Omental fat pad (tissue), 4 donors: ENCODE measurements around the gene TRPV2. TPM values are rescaled to one million over a fixed set of nuclear protein-coding genes. Genes with fewer than 3 reads are reported as not detected.

ENCODE experiments used
- ATAC-seq: fragments of 150-250 bp; one replicate; pipeline ENCODE4 v1.9.1; 2016; ENCODE audit warnings: mild to moderate bottlenecking, moderate library complexity; ENCODE audit not compliant: low FRiP score
- DNase-seq: peaks from one replicate; pipeline ENCODE4 v3.0.0-alpha.2; 2019; ENCODE audit warnings: low spot score
- total RNA-seq, 4 donors: library from RNA; depleted of rRNA; stranded (reverse); fragments of >200 nt; gene quantifications; one replicate each; pipeline ENCODE4 v1.1.0, GENCODE V29; 2016
- TF ChIP-seq, protein P1 (sequence below), 3 donors: fragments of 450-650 bp; IDR thresholded peaks; one replicate each; pipeline ENCODE4 v1.5.1; 2016 to 2017; ENCODE audit warnings: antibody characterized with exemption in 3 of 3, mild to moderate bottlenecking in 3 of 3, moderate library complexity in 2 of 3

Gene TRPV2
- total RNA-seq, 4 donors from 2014 or later, result 12.1 to 47.6 (median 28.9) TPM

DNA sequence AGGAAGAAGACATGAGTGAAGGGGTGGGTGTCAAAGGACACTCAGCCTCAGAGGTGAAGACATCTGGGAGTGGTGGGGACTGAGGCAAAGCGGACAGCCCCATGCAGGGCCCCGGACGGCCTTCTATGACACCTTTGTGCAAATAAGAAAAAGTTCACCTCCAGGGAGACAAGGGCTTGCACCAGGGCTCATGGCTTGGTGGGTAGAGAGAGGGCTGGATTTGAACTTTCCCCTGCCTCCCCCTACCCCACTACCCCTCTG is 46.2 kb downstream of the TRPV2 start:
- no peak for DNase-seq
- no peak for ATAC-seq
- TF ChIP-seq, protein P1, sequence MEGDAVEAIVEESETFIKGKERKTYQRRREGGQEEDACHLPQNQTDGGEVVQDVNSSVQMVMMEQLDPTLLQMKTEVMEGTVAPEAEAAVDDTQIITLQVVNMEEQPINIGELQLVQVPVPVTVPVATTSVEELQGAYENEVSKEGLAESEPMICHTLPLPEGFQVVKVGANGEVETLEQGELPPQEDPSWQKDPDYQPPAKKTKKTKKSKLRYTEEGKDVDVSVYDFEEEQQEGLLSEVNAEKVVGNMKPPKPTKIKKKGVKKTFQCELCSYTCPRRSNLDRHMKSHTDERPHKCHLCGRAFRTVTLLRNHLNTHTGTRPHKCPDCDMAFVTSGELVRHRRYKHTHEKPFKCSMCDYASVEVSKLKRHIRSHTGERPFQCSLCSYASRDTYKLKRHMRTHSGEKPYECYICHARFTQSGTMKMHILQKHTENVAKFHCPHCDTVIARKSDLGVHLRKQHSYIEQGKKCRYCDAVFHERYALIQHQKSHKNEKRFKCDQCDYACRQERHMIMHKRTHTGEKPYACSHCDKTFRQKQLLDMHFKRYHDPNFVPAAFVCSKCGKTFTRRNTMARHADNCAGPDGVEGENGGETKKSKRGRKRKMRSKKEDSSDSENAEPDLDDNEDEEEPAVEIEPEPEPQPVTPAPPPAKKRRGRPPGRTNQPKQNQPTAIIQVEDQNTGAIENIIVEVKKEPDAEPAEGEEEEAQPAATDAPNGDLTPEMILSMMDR (IDR thresholded peaks at IDR 0.05), result no peak

DNA sequence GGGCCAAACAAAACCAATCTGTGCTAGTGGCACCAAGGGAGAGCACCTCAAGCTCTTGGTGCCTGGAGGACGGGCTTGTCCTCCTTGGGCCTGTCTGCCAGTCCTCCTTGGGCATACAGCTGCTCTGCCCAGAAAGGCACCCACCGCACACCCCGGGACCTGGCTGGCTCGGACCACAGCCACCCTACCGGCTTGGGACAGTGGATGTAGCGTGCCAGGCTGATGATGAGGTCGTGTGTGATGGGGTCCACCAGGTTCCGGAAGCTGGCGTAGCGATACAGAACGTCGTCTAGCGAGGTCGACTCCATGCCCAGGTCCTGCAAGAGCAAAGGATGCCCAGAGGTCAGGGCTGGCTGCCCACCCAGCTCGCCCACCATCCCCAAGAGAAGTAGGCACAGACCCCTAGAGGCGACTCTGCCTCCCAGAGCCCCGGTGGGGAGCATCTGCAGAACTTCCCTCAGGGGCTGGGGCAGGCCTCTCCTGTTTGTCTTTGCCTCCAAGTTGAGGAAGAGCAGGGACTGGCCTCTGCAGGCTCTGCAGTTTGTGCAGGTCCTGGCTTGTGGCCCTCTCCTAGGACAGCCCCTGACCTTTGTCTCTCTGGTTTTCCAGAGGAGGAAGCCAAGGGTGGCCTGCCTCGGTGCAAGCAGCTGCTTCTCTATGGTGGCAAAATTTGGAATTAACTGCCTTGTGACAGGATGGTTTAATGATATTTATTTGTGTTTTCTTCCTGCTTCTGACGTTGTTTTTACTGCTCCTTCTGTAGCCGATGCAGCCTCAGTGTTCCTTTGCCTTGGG is 46.9 kb downstream of the TRPV2 start:
- ATAC-seq (no peak), DNase-seq (no peak)
- TF ChIP-seq, protein P1 (IDR thresholded peaks at IDR 0.05), result no peak

DNA sequence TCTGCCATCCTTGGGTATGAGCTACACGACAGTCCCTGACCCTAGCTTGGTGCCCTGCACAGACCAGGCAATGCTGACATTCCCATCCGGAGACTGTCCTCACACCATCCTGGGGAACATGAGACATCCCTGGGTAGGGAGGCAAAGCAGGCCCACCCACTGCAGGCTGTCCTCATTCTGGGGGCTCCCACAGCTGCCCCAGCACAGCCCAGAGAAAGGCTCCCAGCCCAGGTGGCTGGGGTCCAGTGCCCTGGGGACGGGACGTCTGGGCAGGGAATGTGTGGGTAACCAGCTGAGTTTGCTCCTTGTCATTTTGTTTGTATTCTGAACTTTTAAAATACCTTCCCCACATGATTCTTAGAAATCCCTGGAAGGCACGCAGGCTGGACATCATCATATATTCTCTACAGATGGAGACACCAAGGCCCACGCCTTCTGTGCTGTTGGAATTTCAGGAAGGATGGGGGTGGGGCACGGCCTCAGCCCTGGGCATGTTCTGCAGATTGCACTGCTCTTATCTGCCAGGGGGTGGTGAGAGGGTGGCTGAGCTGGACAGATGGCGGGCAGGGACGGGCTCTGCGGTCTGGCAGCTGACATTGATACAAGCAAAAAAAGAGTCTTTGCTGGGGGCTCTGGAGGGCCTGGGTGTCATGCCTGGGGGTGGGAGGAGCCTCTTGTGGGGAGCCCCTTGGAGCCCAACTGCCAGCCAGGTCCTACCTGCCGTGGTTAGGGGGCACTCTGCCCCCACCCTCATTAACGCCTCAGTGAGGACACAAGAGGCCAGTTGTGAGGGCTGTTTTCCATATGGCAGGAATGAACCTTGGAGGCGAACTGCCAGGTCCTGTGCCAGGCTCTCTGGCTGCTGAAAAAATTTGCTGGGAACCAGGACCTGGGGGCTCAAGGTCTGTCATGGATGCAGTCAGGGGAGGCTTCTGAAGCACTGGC is 48.3 kb downstream of the TRPV2 start:
- no peak for ATAC-seq
- DNase-seq, result no peak
- TF ChIP-seq, protein P1 (IDR thresholded peaks at IDR 0.05), result no peak

DNA sequence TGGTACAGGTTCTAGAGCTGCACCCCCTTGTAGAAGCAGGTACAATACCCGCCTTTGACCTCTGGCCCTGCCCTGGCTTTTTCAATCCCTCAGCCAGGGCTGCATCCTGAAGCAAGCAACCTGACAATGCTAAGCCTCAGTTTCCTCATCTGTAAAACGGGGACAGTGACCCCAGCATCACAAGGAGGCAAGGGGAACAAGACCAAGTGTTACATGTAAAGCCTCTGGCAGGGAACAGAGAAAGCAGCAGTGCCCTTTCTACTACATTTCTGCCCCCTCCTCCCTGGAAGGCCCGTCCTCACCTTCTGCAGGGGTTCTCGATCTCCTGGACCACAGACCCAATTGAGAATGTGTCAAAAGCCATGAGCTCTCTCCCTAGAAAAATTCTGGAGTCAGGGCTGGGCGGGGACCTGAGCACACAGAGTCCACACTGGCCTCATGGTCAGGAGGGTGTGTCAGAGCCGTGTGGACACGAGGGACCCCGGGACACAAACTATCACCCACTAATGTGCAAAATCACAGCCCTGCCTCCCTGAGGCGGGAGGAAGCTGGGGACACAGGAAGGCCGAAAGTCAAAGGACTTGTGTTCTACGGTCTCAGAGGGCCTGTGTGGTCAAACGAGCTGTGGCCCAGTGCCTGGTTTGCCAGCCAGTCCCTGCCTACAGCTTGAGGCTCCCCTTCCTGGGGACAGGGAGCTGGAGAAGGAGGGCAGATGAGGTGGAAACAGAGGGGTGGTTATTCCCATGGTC is 49.1 kb downstream of the TRPV2 start:
- TF ChIP-seq, protein P1 (IDR thresholded peaks at IDR 0.05), result no peak
- DNase-seq, result no peak
- no peak for ATAC-seq

DNA sequence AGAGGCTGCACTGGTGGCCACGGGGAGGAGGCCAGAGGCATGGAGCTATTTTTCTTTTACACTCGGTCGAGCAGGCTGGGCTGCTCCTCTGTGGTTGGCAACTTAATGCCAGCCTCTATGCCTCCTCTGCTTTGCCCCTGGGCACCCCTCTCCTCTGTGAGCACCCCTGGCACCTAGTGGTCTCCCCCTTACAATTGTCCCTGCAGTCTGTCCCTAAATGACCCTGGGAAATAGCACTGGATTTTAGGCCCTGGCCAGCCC is 49.6 kb downstream of the TRPV2 start:
- ATAC-seq (no peak), DNase-seq (no peak)
- TF ChIP-seq, protein P1 (IDR thresholded peaks at IDR 0.05), result no peak

DNA sequence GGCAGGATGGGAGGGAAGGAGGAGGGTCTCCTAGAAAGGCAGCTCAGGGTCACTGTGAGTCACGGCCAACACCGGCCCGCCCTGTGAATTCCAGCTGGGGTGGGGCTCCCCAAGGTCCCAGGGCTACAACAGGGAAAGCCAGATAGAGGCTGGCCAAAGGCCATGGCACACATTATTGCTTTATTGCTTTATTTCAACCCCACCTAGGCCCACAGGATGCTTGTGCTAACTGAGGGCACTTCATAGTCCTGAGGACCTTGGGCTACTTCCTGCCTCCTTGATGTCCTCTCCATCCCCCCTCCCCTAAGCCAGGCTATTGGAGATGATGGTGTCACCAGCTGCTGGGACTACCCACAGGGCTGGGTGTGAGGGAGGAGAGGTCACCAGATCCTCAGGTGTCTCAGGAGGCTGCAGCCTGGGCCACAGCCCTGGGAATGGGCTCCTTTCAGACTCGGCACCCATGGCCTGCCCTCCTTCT is 50.5 kb downstream of the TRPV2 start:
- DNase-seq, result no peak
- no peak for ATAC-seq
- TF ChIP-seq, protein P1 (IDR thresholded peaks at IDR 0.05), result no peak
